NAMALWA (cell line): ENCODE results near the gene LGALS8.
"Not testable (repeated sequence)": the region's sequence is repeated elsewhere in the genome, so short reads cannot be mapped to it uniquely, and the experiment has no call there.

Source experiments
- DNase-seq: peaks from one replicate; pipeline ENCODE4 v3.0.0-alpha.2; 2015; ENCODE audit warnings: low spot score

Gene LGALS8

GRCh38 chr1:236543065-236543669, 19.4 kb downstream of the LGALS8 start:
- peak; percentile 20 for DNase-seq

- no peak for DNase-seq
Observed at GRCh38 chr1:236545621-236546169, 21.9 kb downstream of the LGALS8 start.

- DNase-seq = no peak
Observed at GRCh38 chr1:236548452-236548851, 24.7 kb downstream of the LGALS8 start.

- no peak for DNase-seq
Observed at GRCh38 chr1:236550961-236551851, 27.4 kb downstream of the LGALS8 start.

GRCh38 chr1:236552096-236552495, 28.3 kb downstream of the LGALS8 start:
- DNase-seq = no peak

GRCh38 chr1:236552901-236553300, 29.1 kb downstream of the LGALS8 start:
- no peak for DNase-seq

- DNase-seq = no peak
Observed at GRCh38 chr1:236553370-236553769, 29.6 kb downstream of the LGALS8 start.

GRCh38 chr1:236556606-236557005, 32.8 kb downstream of the LGALS8 start:
- no peak for DNase-seq

GRCh38 chr1:236558081-236558480, 34.3 kb downstream of the LGALS8 start:
- no peak for DNase-seq

- DNase-seq = no peak
Observed at GRCh38 chr1:236558846-236559245, 35.1 kb downstream of the LGALS8 start.

GRCh38 chr1:236560213-236560771, 36.5 kb downstream of the LGALS8 start:
- DNase-seq = no peak

GRCh38 chr1:236561976-236562375, 38.2 kb downstream of the LGALS8 start:
- no peak for DNase-seq

GRCh38 chr1:236565530-236565929, 41.7 kb downstream of the LGALS8 start:
- DNase-seq = no peak

- no peak for DNase-seq
Observed at GRCh38 chr1:236568285-236568894, 44.6 kb downstream of the LGALS8 start.

- no peak for DNase-seq
Observed at GRCh38 chr1:236575523-236575922, 51.7 kb downstream of the LGALS8 start.

- no peak for DNase-seq
Observed at GRCh38 chr1:236576004-236576403, 52.2 kb downstream of the LGALS8 start.

- DNase-seq = not testable (repeated sequence)
Observed at GRCh38 chr1:236577041-236577440, 53.3 kb downstream of the LGALS8 start.

- DNase-seq = no peak
Observed at GRCh38 chr1:236578661-236579060, 54.9 kb downstream of the LGALS8 start.

GRCh38 chr1:236580404-236580803, 56.6 kb downstream of the LGALS8 start:
- not testable (repeated sequence) for DNase-seq

- no peak for DNase-seq
Observed at GRCh38 chr1:236581528-236581927, 57.7 kb downstream of the LGALS8 start.

GRCh38 chr1:236589531-236589930, 65.7 kb downstream of the LGALS8 start:
- DNase-seq = no peak

GRCh38 chr1:236590553-236591150, 66.9 kb downstream of the LGALS8 start:
- DNase-seq = no peak
